HG03460 (cell line): ENCODE data around the gene LMO2.
"Not testable (repeated sequence)": the region's sequence is repeated elsewhere in the genome, so short reads cannot be mapped to it uniquely, and the experiment has no call there.

Source experiments
- ATAC-seq: cut with Tn5 transposase; IDR thresholded peaks from one replicate; pipeline ENCODE4 v1.9.1; 2021; ENCODE audit not compliant: unreplicated experiment

LMO2 gene

GRCh38 chr11:33891714-33892327 is at the start of gene LMO2:
LMO2 (minus strand) TSS chr11:33892076; CDS start chr11:33869716, 22,360 bp downstream.
- ATAC-seq = no peak

- no peak for ATAC-seq
These were observed 48.6 kb upstream of the LMO2 start for GRCh38 chr11:33940538-33940815.

- no peak for ATAC-seq
These were observed 45.1 kb upstream of the LMO2 start for GRCh38 chr11:33936725-33937604.

- ATAC-seq = no peak
These were observed 43.9 kb upstream of the LMO2 start for GRCh38 chr11:33935461-33936456.

- no peak for ATAC-seq
These were observed 43.1 kb upstream of the LMO2 start for GRCh38 chr11:33935005-33935404.

GRCh38 chr11:33934450-33934849 is 42.6 kb upstream of the LMO2 start:
- ATAC-seq = no peak

GRCh38 chr11:33933602-33934001 is 41.7 kb upstream of the LMO2 start:
- no peak for ATAC-seq

- no peak for ATAC-seq
These were observed 40.8 kb upstream of the LMO2 start for GRCh38 chr11:33932721-33933120.

- not testable (repeated sequence) for ATAC-seq
These were observed 40.0 kb upstream of the LMO2 start for GRCh38 chr11:33931739-33932366.

GRCh38 chr11:33931067-33931466 is 39.2 kb upstream of the LMO2 start:
- no peak for ATAC-seq

GRCh38 chr11:33930317-33931021 is 38.6 kb upstream of the LMO2 start:
- ATAC-seq = no peak

- ATAC-seq = no peak
These were observed 36.7 kb upstream of the LMO2 start for GRCh38 chr11:33928564-33928963.

GRCh38 chr11:33926671-33927552 is 35.0 kb upstream of the LMO2 start:
- no peak for ATAC-seq

- no peak for ATAC-seq
These were observed 32.5 kb upstream of the LMO2 start for GRCh38 chr11:33924341-33924740.

- no peak for ATAC-seq
These were observed 31.8 kb upstream of the LMO2 start for GRCh38 chr11:33923626-33924025.

- peak; percentile 91 for ATAC-seq
These were observed 29.1 kb upstream of the LMO2 start for GRCh38 chr11:33920838-33921613.

- no peak for ATAC-seq
These were observed 27.8 kb upstream of the LMO2 start for GRCh38 chr11:33919645-33920044.

- not testable (repeated sequence) for ATAC-seq
These were observed 25.5 kb upstream of the LMO2 start for GRCh38 chr11:33917402-33917801.

- no peak for ATAC-seq
These were observed 24.9 kb upstream of the LMO2 start for GRCh38 chr11:33916736-33917135.
